HG02610 (cell line): ENCODE results near the gene SPG21.
A peak's percentile ranks its signal among the peaks of the same experiment; 100 is the strongest.
"Not testable (repeated sequence)": the region's sequence is repeated elsewhere in the genome, so short reads cannot be mapped to it uniquely, and the experiment has no call there.

ENCODE experiments used
- ATAC-seq: cut with Tn5 transposase; IDR thresholded peaks from one replicate; pipeline ENCODE4 v1.9.1; 2021; ENCODE audit warnings: mild to moderate bottlenecking, moderate library complexity; ENCODE audit not compliant: unreplicated experiment

Gene SPG21

GRCh38 chr15:64989416-64990167, at the start of gene SPG21:
TSS of gene SPG21 (minus strand) at chr15:64989914. CDS start at chr15:64983569, 6,345 bp downstream.
- ATAC-seq, result peak; percentile 97

- no peak for ATAC-seq
Observed at GRCh38 chr15:65038836-65039235, 49.1 kb upstream of the SPG21 start.

- no peak for ATAC-seq
Observed at GRCh38 chr15:65038428-65038827, 48.7 kb upstream of the SPG21 start.

GRCh38 chr15:65037309-65037708, 47.6 kb upstream of the SPG21 start:
- ATAC-seq, result no peak

GRCh38 chr15:65034719-65035118, 45.0 kb upstream of the SPG21 start:
- ATAC-seq, result no peak

- no peak for ATAC-seq
Observed at GRCh38 chr15:65033659-65034269, 44.0 kb upstream of the SPG21 start.

- no peak for ATAC-seq
Observed at GRCh38 chr15:65032801-65033537, 43.3 kb upstream of the SPG21 start.

- ATAC-seq, result no peak
Observed at GRCh38 chr15:65029736-65030208, 40.1 kb upstream of the SPG21 start.

- peak; percentile 86 for ATAC-seq
Observed at GRCh38 chr15:65028921-65029735, 39.4 kb upstream of the SPG21 start, which contains the start of gene MTFMT. TSS of gene MTFMT (minus strand) at chr15:65029639. CDS start at chr15:65029613, 26 bp downstream.

GRCh38 chr15:65028338-65028737, 38.6 kb upstream of the SPG21 start:
- no peak for ATAC-seq

- no peak for ATAC-seq
Observed at GRCh38 chr15:65027593-65027992, 37.9 kb upstream of the SPG21 start.

GRCh38 chr15:65026756-65027155, 37.0 kb upstream of the SPG21 start:
- ATAC-seq, result no peak

- ATAC-seq, result no peak
Observed at GRCh38 chr15:65021488-65021887, 31.8 kb upstream of the SPG21 start.

GRCh38 chr15:65020419-65020818, 30.7 kb upstream of the SPG21 start:
- ATAC-seq, result no peak

- ATAC-seq, result not testable (repeated sequence)
Observed at GRCh38 chr15:65011198-65011597, 21.5 kb upstream of the SPG21 start.

- ATAC-seq, result no peak
Observed at GRCh38 chr15:65008983-65009382, 19.3 kb upstream of the SPG21 start.

GRCh38 chr15:65006876-65007275, 17.2 kb upstream of the SPG21 start:
- no peak for ATAC-seq

GRCh38 chr15:65004993-65005392, 15.3 kb upstream of the SPG21 start:
- no peak for ATAC-seq

GRCh38 chr15:64997745-64998375, 8.1 kb upstream of the SPG21 start:
- ATAC-seq, result no peak

GRCh38 chr15:64997066-64997465, 7.4 kb upstream of the SPG21 start:
- ATAC-seq, result no peak
